Measurements from ENCODE around the gene C19orf33.

- TF ChIP-seq EZH2 (optimal IDR thresholded peaks at IDR 0.05; ENCODE audit: low read depth, low read length) = no peak
- TF ChIP-seq CTCF (IDR thresholded peaks at IDR 0.05; ENCODE audit: low read length) = no peak
Measured at GRCh38 chr19:38316477-38317067, 12.5 kb downstream of the C19orf33 start.
